Measurements from ENCODE around the gene NME1. TPM values are rescaled to one million over a fixed set of nuclear protein-coding genes. Genes with fewer than 3 reads are reported as not detected.

The NME1 gene
- polyA plus RNA-seq, 2 of the 4 experiments (the other 2 are of a cell fraction) = 542 to 782 TPM

DNA sequence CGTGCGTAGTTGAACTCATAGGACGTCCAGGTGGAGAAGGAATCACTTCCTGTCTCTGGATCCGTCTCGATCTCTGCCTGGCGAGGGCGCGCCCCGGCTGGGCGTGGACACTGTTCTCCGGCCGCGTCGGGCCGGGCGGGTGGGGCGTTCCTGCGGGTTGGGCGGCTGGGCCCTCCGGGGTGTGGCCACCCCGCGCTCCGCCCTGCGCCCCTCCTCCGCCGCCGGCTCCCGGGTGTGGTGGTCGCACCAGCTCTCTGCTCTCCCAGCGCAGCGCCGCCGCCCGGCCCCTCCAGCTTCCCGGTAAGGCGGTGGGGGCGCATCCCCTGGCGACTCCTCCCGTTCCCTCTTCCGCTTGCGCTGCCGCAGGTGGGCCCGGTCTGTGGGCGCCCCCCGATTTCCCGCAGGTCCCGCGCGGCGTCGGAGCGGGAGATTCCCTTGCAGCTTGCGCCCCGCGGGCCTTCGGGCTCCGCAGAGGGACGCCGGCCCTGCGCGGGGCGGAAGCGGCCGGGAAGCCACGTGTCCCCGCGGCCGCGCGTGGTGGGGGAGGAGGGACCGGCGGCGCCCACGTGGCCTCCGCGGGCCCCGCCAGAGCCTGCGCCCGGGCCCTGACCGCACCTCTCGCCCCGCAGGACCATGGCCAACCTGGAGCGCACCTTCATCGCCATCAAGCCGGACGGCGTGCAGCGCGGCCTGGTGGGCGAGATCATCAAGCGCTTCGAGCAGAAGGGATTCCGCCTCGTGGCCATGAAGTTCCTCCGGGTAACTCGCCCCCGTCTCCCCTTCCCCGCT is 13.0 kb downstream of the NME1 start, which contains the start of gene NME2 (continued):
- peak; percentile 69 for TF ChIP-seq E2F6 (IDR thresholded peaks at IDR 0.05; ENCODE audit: borderline replicate concordance, low read depth)
- TF ChIP-seq ATOH8 (CRISPR knock-in tag; IDR thresholded peaks at IDR 0.05; ENCODE audit: low read depth) = no peak
- no peak for TF ChIP-seq FOSL2 (IDR thresholded peaks at IDR 0.05)
- TF ChIP-seq FOSL2 (CRISPR knock-in tag; IDR thresholded peaks at IDR 0.05) = no peak
- TF ChIP-seq EHF (CRISPR knock-in tag; IDR thresholded peaks at IDR 0.05) = no peak
- peak; percentile 33; the same call in 1 of the 2 replicates for TF ChIP-seq HOXB13 (CRISPR knock-in tag; IDR thresholded peaks at IDR 0.05; ENCODE audit: low read depth)
- TF ChIP-seq, protein P1, sequence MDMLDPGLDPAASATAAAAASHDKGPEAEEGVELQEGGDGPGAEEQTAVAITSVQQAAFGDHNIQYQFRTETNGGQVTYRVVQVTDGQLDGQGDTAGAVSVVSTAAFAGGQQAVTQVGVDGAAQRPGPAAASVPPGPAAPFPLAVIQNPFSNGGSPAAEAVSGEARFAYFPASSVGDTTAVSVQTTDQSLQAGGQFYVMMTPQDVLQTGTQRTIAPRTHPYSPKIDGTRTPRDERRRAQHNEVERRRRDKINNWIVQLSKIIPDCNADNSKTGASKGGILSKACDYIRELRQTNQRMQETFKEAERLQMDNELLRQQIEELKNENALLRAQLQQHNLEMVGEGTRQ (IDR thresholded peaks at IDR 0.05) = peak; percentile 62
- TF ChIP-seq PBX3 (IDR thresholded peaks at IDR 0.05) = 0 out of 2 replicates have a peak, but pooled peaks have one; percentile 9
- TF ChIP-seq, protein P2, sequence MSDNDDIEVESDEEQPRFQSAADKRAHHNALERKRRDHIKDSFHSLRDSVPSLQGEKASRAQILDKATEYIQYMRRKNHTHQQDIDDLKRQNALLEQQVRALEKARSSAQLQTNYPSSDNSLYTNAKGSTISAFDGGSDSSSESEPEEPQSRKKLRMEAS (IDR thresholded peaks at IDR 0.05) = peak; percentile 98
- no peak for TF ChIP-seq NFE2L2 (conservative IDR thresholded peaks at IDR 0.05; ENCODE audit: low read length)
- peak; percentile 80; the same call in 1 of the 2 replicates for TF ChIP-seq PHF8 (IDR thresholded peaks at IDR 0.05; ENCODE audit: borderline replicate concordance, low read depth)
- TF ChIP-seq MAFK (IDR thresholded peaks at IDR 0.05; ENCODE audit: partially characterized antibody) = no peak
- TF ChIP-seq MYC (IDR thresholded peaks at IDR 0.05; ENCODE audit: borderline replicate concordance, low read length) = peak; percentile 100
- no peak for TF ChIP-seq BHLHE40 (IDR thresholded peaks at IDR 0.05; ENCODE audit: low read depth, low read length)
- no peak for TF ChIP-seq HDAC2 (IDR thresholded peaks at IDR 0.05)

DNA sequence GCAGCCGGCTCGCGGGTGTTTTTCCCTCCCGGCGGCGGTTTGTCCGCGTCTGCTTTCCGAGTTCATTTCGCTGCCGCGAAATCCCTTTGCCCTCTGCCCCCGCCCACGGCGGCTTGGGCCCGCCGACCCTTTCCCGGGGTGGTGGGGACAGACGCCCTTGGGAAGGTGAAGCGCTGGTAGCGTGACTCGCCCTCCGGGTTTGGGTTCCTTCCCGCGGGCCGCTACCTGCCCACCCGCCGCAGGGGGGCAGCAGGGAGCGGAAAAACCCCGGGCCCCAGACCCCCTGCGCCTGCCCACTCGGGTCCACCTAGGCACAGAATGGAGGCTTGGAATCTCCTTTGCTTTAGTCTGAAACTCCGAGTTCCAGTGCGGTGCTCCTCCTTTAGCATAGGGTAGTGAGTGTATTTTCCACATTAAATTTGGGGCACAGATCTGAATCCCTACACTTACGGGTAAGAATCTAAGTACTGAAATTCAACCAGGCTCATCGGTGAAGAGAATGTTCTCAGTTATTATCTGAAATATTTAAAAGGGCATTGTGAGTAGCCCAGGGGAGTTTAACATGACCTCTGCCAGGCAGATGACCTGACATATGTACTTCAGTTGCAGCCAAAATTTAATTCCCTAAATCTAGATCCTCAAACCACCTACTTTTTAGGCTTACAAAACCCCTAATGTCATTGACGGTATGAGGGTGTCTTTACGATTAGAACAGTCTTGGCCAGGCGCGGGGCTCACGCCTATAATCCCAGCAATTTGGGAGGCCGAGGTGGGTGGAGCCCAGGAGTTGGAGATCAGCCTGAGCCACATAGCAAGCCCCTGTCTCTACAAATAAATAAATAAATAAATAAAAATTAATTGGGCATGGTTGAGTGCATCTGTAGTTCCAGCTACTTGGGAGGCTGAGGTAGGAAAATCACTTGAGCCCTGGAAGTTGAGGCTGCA is 13.9 kb downstream of the NME1 start:
- WGBS (ENCODE audit: missing lambda C conversion rate) = 9% methylated on average over 42 of the region's 42 CpGs
- ATAC-seq = peak; percentile 40 to 67
- peak overlapping the region; percentile 88 for H3K4me3 ChIP-seq
- DNase-seq (ENCODE audit: low read depth in 1 of 2, low spot score in 1 of 2) = peak; percentile 62 to 95
- POLR2A ChIA-PET = interaction anchor here (2.0 kb wide), 1 partner anchor 14 kb away, joined by 10 read pairs; the partner anchor contains the start of gene NME1
- H3K4me2 ChIP-seq = peak overlapping the region; percentile 96
- FAIRE-seq = no peak
- peak overlapping the region; percentile 94 for H3K27ac ChIP-seq
- CTCF ChIA-PET = interaction anchor here (0.7 to 3.3 kb wide), 6 partner anchors 11 to 674 kb away, joined by 3 to 20 read pairs (median 5); partner anchors contain the start of gene SPAG9
- peaks cover 21% of the 10 kb centered on the region for H3K4me1 ChIP-seq
- no peaks in the 10 kb centered on the region for H3K9me3 ChIP-seq
- no peak for TF ChIP-seq RFX5 (IDR thresholded peaks at IDR 0.05)
- TF ChIP-seq FOSB (CRISPR knock-in tag; IDR thresholded peaks at IDR 0.05) = no peak
- TF ChIP-seq CHD4 (IDR thresholded peaks at IDR 0.05; ENCODE audit: borderline replicate concordance) = no peak
- no peak for TF ChIP-seq PHF8 (IDR thresholded peaks at IDR 0.05; ENCODE audit: borderline replicate concordance, low read depth)
- no peak for TF ChIP-seq NFE2L2 (conservative IDR thresholded peaks at IDR 0.05; ENCODE audit: low read length)
- TF ChIP-seq KDM1A (IDR thresholded peaks at IDR 0.05; ENCODE audit: low read depth) = no peak
- TF ChIP-seq RAD21 (conservative IDR thresholded peaks at IDR 0.05 in 1 of 2, IDR thresholded peaks at IDR 0.05 in 1 of 2) = peak in 1 of 2 experiments; percentile 31; a peak in 1 of 5 replicates
- TF ChIP-seq ZSCAN20 (CRISPR knock-in tag; IDR thresholded peaks at IDR 0.05) = no peak
- TF ChIP-seq SREBF2 (IDR thresholded peaks at IDR 0.05) = no peak
- TF ChIP-seq NPAS2 (CRISPR knock-in tag; IDR thresholded peaks at IDR 0.05; ENCODE audit: borderline replicate concordance) = no peak
- peak; percentile 48; the same call in 2 of the 3 replicates for TF ChIP-seq SMC3 (IDR thresholded peaks at IDR 0.05)
- TF ChIP-seq, protein P3, sequence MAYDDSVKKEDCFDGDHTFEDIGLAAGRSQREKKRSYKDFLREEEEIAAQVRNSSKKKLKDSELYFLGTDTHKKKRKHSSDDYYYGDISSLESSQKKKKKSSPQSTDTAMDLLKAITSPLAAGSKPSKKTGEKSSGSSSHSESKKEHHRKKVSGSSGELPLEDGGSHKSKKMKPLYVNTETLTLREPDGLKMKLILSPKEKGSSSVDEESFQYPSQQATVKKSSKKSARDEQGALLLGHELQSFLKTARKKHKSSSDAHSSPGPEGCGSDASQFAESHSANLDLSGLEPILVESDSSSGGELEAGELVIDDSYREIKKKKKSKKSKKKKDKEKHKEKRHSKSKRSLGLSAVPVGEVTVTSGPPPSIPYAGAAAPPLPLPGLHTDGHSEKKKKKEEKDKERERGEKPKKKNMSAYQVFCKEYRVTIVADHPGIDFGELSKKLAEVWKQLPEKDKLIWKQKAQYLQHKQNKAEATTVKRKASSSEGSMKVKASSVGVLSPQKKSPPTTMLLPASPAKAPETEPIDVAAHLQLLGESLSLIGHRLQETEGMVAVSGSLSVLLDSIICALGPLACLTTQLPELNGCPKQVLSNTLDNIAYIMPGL (CRISPR knock-in tag; IDR thresholded peaks at IDR 0.05; ENCODE audit: borderline replicate concordance) = no peak
- no peak for TF ChIP-seq ZNF302 (CRISPR knock-in tag; IDR thresholded peaks at IDR 0.05)
- TF ChIP-seq NR3C1 (IDR thresholded peaks at IDR 0.05) = no peak
- TF ChIP-seq TP53 (CRISPR knock-in tag; IDR thresholded peaks at IDR 0.05) = no peak
- TF ChIP-seq FOSL2 (IDR thresholded peaks at IDR 0.05) = no peak
- no peak for TF ChIP-seq FOSL2 (CRISPR knock-in tag; IDR thresholded peaks at IDR 0.05)
- TF ChIP-seq JUNB (IDR thresholded peaks at IDR 0.05) = no peak
- TF ChIP-seq POLR2AphosphoS2 (conservative IDR thresholded peaks at IDR 0.05; ENCODE audit: low read length) = no peak
- 0 out of 2 replicates have a peak, but pooled peaks have one; percentile 4 for TF ChIP-seq BHLHE40 (IDR thresholded peaks at IDR 0.05; ENCODE audit: low read depth, low read length)
- TF ChIP-seq GATA3 (IDR thresholded peaks at IDR 0.05; ENCODE audit: borderline replicate concordance) = no peak
